Middle frontal gyrus (tissue), 1 donor: Measurements from ENCODE around the gene ZSCAN12.
"Not testable (repeated sequence)": the region's sequence is repeated elsewhere in the genome, so short reads cannot be mapped to it uniquely, and the experiment has no call there.

Experiments
- DNase-seq: peaks from one replicate; pipeline ENCODE4 v3.0.0-alpha.2; 2015; ENCODE audit warnings: low spot score; ENCODE audit errors: extremely low spot score

ZSCAN12 gene

DNA sequence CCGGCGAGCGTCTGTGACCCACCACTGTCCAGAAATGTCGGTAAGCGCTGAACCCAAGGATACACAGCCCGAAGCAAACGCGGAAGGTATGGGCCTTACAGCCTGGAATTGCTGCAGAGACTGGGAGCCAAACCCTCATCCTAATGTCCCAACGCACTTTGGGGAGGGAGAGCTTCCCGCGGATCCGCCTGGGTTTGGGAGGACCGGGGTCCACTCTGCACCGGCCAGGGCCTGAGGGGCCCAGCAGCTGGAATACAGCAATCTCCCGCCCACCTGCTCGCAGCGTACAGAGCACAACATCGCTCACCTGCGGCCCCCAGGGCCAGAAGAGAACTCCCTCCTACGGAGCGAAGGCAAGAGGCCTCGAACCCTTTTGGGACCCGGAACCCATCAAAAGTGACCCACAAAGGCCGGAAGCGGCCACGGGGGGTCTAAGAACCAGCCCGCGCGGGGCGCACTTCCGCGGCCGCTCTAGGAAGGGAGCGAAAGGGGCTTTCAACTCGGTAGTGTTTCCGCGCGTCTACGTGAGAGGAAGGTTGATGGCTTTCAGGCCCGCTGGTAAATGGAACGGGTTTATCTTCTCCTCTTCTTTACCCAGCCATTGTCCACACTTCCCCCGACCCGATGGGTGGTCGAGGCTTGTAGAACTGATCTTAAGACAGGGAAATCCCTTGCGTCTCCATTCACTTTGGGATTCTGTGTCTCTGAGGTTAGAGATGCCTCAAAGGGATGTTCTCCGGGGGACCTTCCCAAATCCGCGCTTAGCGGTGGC lies at the start of gene ZSCAN12:
TSS of gene ZSCAN12 (minus strand) at position 398 of the 772 bp plus-strand sequence. CDS start 1,342 bp downstream, outside the sequence.
- DNase-seq, result peak; percentile 77

DNA sequence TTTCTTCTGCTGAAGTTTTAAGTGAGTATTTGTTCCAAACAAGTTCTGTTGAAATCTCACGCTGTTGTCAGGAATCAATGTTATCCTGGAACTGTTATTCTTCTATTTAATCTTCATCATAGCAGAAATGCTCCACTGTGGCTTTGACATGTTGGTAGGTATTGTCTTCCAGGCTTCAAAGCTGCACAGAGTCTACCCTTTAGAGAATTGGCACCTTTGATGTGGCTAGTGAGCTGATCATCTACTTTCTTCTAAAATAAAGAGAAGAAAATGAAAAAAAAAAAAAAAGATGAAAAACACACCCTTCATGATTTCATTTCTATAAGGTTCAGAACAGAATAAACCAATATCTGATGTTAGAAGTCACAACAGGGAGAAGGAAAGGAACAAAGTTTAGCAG lies 49.5 kb upstream of the ZSCAN12 start:
- no peak for DNase-seq

DNA sequence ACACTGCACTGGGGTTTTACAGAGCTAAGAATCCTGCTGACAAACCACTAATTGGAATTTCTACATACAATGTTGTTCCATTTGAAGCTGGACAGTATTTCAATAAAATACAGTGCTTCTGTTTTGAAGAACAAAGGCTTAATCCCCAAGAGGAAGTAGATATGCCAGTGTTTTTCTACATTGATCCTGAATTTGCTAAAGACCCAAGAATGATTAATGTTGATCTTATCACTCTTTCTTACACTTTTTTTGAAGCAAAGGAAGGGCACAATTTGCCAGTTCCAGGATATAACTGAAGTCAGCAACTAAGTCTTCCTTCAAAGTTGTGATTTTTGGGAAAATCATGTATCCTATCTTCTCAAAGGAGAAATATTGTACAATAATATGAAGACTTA lies 48.0 kb upstream of the ZSCAN12 start:
- DNase-seq, result not testable (repeated sequence)

DNA sequence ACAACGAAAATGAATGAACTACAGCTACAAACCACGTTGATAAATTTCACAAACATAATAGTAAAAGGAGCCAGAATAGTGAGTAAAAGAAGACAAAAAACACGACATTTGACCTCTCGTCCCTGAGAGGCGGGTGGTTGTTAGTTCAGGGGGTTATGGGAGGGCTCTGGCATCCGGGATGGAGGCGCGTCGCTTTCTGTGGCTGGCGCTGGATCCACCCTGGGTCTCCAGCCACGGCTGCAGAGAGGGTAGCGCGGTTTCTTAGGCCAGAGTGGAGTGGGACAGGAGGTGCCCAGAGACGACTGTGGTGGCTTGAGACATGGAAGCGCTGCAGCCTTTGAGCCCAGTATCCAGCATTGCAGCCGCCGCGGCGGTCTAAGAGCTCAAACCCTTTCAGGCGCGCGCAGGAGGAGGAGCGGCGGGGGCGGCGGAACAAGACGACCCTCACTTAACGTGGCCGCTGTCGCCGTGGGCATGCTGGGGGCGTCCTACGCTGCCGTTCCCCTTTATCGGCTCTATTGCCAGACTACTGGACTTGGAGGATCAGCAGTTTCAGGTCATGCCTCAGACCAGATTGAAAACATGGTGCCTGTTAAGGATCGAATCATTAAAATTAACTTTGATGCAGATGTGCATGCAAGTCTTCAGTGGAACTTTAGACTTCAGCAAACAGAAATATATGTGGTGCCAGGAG lies 47.4 kb upstream of the ZSCAN12 start:
- DNase-seq, result no peak

DNA sequence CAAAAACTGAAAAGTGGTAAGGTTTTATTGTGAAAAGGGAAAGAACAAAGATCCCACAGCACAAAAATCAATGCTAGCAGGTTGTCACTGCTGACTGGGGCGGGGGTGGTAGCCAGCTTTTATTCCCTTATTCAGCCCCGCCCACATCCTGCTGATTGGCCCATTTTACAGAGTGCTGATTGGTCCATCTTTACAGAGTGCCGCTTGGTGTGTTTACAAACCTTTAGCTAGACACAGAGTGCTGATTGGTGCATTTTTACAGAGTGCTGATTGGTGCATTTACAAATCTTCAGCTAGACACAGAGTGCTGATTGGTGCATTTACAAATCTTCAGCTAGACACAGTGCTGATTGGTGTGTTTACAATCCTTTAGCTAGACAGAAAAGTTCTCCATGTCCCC lies 45.2 kb upstream of the ZSCAN12 start:
- DNase-seq, result not testable (repeated sequence)

DNA sequence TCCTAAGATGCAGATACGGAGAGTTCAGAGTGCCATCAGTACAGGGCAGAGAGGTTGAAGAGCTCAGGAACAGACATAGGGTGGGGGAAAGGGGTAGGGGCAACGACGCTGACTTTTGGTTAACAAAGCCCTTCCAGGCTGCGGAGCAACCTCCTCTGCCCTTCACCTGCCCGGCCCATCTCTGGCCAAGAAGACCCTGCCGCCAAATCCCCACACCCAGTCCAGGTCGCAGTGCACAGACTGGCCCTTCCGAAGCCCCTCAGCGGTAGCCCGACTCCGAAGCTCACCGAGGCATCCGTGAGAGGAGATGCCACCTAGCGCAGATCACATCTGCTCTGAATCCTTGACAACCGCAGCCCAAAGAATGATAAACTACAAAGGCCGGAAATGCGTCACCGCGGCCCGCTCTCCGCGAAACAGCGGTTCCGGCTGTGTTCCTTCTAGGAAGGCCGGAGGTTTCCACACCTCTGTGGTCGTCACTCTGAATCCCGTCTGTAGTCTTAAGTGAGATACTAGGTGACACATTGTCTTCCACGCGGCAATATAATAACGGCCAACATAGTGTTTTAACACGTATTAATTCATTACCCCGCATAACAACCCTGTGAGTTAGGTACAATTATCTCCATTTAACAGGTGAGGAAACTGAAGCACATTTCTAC lies 43.7 kb upstream of the ZSCAN12 start, which contains the start of gene ZSCAN23:
TSS of gene ZSCAN23 (minus strand) at position 380 of the 662 bp plus-strand sequence. CDS start 7,225 bp downstream, outside the sequence.
- peak; percentile 74 for DNase-seq

DNA sequence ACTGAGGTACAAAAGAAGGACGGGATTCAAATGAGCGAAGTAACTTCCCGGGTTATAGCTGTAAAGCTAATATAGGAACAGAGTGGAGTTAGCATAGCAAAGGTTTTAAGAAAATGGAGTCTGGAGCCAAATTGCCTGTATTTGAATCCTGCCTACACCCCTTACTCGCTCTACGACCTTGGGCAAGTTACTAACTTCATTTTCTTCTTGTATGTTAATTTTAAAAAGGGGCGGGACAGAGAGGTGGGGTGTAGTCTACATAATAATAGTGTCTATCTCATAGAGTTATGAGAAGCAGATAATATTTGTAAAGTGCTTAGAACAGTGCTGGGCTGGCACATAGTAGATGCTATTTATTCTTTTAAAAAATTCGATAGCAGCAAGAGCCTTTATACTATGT lies 43.0 kb upstream of the ZSCAN12 start:
- no peak for DNase-seq

DNA sequence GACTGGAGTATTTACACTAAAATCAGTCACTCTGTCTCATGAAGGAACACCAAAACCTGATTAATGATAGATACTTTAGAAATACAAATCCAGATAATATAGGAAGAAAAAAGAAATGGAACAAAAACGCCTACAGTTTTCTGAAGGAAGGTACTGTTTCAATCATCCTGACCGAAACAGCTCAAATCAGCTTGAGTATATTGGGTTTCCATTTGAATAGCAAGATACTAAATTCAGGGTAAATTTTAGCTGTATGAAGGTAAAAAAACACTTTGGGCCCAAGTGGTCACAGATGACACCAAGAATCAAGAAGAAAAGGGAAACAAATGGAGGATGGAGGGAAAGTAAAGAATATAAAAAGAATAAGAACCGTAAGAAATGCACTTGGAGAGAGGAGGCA lies 36.9 kb upstream of the ZSCAN12 start:
- DNase-seq, result no peak

DNA sequence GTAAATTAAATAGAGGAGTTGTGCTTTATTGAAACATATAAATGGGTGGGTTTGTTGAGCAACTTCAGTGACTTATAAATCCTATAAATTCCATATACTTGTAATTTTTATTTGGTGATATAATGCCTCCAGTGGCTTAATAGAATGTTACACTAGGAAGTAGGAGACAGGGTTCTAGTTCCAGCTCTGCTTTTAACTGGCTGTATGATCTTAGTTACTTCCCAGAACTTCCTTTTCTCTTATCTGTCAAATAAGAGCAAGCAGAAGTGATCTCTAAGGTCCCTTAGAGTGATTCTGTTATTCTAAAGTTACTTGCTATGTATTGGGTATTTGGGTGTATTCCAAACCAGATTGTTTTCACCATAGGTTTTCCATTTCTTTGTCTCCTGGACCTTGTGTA lies 33.6 kb upstream of the ZSCAN12 start:
- DNase-seq, result no peak

DNA sequence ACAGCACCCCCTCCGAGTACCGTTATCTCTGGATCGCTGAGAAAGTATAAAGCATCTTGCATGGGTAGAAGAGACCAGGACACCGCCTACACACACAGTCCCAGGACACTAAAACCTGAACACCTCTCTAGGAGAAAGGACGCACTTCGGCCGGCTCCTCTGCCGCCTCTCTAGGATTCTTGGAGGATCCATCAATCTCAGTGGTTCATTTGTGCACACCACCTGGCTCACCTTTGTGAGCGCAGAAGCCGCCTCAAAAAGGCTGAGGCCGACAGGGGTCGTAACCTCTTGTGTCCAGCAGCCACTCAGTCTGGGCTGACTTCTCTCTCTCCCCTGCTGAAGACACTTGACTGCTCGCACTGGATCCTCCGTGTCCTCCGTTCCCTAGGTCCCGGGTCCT lies 30.2 kb upstream of the ZSCAN12 start:
- no peak for DNase-seq

DNA sequence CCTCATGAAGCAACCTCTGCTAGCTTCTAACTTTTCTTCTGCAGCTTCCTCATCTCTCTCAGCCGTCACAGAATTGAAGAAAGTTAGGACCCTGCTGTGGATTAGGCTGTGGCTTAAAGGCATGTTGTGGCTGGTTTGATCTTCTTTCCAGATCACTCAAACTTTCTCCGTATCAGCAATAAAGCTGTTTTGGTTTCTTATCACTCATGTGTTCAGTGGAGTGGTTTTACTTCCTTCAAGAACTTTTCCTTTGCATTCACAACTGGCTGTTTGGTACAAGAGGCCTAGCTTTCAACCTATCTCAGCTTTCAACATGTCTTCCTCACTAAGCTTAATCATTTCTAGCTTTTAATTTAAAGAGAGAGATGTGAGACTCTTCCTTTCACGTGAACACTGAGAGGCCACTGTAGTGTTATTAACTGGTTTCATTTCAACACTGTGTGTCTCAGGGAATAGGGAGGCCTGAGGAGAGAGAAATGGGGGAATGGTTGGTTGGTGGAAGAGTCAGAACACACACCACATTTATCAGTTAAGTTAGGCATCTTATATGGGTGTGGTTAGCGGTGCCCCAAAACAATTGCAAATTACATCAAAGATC lies 26.5 kb upstream of the ZSCAN12 start:
- no peak for DNase-seq

DNA sequence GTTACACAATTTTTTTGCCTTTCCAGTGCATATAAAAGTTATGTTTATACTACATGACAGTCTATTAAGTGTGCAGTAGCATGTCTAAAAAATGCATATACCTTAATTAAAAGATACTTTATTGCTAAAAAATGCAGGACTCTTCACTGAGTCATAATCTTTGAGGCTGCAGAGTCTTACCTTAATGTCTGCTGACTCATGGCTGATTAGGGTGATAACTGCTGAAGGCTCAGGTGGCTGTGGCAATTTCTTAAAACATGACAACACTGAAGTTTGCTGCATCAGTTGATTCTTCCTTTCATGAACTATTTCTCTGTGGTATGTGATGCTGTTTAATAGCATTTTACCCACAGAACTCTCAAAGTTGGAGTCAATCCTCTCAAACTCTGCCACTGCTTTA lies 24.6 kb upstream of the ZSCAN12 start:
- no peak for DNase-seq

DNA sequence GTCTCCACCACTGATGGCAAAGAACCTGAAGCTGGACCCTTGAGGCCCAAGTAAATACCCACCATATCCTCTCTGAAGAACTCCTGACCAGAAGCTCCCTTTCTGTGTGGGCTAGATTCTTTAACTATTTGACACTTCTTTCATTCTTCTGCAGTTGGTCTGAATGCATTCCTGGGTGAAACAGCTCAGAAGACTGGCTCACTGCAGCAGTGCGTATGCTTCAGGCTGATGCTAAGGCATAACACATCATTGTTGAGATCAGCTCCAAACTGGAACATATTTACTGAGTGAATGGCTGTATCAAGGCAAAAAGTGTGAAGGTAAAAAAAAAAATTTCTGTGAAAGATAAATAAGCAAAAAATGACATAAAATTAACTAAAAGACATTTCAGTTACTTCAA lies 24.0 kb upstream of the ZSCAN12 start:
- DNase-seq, result no peak

DNA sequence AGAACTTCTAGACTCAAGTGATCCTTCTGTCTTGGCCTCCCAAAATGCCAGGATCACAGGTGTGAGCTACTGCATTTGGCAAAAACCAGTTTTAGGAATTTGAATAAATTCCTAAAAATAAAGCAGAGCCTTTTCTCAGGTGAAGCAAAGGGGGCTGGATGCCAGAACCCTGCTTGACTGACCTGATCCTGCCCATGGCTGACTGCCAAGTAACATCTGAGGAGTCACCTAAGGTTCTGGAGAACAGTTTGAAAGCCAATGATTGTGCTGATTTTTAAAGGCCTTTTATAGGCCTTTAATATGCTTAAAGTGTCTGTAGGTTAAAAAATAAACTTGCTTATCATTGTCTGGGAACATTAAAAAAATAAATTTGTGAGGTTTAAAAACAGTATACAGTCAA lies 14.1 kb upstream of the ZSCAN12 start:
- no peak for DNase-seq

DNA sequence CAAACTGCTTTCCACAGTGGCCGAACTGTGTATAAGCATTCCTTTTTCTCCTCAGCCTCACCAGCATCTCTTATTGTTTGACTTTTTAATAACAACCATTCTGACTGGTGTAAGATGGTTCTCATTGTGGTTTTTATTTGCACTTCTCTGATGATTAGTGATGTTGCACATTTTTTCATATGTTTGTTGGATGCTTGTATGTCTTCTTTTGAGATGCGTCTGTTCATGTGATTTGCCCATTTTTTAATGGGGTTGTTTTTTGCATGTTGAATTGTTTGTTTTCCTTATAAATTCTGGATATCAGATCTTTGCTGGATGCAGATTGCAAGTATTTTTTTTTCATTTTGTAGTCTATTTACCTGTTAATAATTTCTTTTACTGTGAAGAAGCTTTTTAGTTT lies 11.2 kb upstream of the ZSCAN12 start:
- no peak for DNase-seq

DNA sequence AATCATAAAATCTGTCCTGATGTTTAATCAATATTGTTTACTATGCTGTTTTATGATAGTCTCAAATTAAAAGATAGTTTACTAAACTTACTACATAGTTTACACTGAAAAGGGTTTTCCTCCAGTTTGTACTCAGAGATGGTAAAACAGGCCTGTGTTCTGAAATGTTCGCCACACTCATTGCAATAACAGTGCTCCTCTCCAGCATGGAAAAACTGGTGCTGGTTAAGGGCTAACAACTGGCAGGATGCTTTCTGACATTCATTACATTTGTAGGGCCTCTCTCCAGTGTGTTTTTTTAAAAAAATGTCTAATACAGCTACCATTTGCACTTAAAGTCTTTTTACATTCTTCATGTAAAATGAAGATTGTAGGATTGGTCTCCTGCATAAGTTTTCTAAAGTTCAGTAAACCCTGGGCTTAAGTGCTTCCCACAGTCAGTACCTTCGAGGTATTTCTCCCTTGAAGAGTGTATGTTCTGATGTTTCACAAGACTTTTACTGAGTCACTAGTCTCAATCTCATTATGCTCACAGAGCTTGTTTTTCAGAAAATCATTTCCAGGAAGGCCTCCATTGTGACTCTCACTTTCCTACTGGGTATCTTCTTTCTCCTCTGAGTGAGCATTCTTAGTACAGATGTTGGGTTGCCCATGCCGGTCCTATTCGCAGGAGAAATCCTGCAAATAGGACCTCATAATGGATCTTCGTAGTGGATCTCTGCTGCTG lies 8.7 kb upstream of the ZSCAN12 start:
- DNase-seq, result no peak

DNA sequence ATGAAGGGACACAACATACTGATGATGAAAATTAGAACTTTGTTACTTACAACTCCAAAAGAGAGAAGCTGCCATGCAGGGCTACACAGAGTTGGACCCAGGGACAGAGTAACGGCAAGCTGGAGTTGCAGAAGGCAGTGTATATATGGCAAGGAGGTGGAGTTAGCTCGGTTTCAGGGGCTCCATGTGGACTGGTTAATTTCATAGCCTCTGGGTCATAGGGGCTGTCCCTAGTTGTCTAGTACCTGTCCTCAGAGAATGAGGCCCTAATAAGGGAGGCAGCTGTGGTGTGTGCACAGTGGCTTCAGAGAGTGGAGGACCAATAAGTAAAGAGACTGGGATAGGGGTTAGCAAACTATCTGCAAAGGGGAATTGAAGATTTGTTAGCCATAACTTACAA lies 7.9 kb upstream of the ZSCAN12 start:
- no peak for DNase-seq

DNA sequence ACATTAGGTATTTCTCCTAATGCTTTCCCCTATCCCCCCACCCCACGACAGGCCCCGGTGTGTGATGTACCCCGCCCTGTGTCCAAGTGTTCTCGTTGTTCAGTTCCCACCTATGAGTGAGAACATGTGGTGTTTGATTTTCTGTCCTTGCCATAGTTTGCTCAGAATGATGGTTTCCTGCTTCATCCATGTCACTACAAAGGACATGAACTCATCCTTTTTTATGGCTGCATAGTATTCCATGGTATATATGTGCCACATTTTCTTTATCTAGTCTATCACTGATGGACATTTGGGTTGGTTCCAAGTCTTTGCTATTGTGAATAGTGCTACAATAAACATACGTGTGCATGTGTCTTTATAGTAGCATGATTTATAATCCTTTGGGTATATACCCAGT lies 4.4 kb upstream of the ZSCAN12 start:
- not testable (repeated sequence) for DNase-seq

DNA sequence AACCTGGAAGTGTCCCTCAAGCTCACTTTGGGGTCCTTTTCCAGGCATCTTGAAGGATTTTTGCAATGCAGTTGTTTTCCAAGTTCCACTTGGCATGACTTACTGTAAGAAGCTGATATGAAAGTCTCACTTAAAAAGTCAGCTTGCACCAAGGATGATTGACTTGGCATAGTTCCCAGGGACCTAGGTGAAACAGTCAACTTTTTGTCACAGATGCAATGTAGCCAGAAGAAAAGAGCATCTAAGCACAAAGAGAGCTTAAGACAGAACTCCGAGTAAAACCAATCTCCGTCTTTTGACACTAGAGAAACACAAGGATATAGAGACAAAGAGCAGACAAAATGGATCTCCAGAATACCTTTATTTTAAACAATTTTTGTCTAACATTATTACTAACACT lies 2.6 kb upstream of the ZSCAN12 start:
- no peak for DNase-seq

DNA sequence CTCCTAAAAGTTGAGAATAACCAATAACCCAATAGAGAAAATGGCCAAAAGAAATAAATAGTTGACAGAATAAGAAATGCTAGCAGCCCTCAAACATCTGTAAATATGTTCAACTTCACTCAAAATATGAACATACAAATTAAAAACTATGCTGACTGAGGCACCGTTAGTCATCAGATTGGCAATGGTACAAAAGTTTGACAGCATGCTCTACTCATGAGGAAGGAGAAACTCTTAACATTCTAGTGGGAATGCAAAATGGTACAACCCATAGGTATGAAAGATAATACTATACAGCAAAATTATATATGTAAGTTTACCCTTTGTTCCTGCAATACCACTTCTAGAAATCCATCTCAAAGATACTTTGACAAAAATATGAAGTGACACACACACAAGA lies 1.6 kb upstream of the ZSCAN12 start:
- no peak for DNase-seq

DNA sequence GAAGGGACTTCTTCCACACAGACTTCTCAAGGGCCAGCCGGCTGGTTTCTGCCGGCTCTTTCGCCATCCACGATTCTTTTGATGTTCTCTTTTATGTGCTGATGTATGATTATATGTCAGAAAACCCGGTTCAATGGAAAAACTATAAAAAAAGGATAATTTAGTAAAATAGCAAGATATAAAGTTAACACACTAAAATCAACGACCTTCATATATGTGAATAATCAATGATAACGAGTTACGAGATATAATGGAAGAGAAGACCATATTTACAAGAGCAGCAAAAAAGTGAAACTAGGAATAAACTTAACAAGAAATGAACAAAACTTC lies 540 bp upstream of the ZSCAN12 start:
- DNase-seq, result no peak
